ACHN (cell line): Measurements from ENCODE around the gene RBP5.

Experiments used
- DNase-seq: peaks from one replicate; pipeline ENCODE4 v3.0.0-alpha.2; 2015
- in situ Hi-C: cut with HindIII; loops from 2 replicates; pipeline ENCODE4 v1.10.0; 2017; ENCODE audit warnings: low sequenced_read_pairs, low pct_ligation_motif_present, low pct_unique_long_range_greater_than_20kb

The RBP5 gene

DNA sequence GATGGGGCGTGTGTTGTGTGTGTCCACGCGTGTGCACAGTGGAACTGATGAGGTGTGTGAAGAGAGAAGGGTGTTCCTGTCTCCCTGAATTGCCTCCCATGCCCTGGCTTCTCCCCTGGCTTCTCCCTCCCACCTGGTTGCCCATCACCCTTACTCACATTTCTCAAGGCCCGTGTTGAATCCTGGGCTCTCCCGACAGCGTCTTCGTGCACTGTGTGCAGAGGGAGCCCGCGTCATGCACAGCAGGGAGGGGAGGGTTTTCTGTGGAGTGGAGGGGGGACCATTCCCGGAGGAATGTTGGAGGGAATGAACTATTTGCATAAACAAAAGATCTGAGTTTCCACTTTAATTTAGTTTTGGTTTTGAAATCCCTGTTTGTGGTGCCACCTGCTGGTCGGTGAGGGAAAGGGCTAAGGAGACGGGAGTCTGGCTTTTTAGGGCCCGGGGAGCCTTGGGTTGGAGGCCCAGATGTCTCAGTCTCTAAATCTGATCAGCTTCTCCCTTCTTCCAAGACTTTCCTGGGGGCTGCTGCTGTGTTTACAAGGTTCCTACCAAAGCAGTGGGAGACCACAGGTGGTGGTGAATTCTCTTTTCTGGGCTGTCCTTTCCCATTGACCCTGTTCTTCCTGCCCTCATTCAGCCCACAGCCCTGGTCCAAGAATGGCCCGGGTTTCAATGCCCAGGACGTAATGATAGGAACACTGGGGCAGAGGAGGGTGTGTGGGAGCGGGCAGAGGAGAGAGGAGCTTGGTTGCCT, 36.3 kb downstream of the RBP5 start, which contains the start of gene C1R:
Gene C1R (minus strand): TSS at position 217 of the 757 bp plus-strand sequence. CDS start 57 bp downstream, at position 160.
- in situ Hi-C loops = no loop called here
- DNase-seq = peak; percentile 70

- DNase-seq = no peak
- in situ Hi-C loops = no loop called here
Measured at GRCh38 chr12:7091660-7092228, 36.9 kb downstream of the RBP5 start.

- in situ Hi-C loops = no loop called here
- no peak for DNase-seq
Measured at GRCh38 chr12:7091171-7091570, 37.5 kb downstream of the RBP5 start.

DNA sequence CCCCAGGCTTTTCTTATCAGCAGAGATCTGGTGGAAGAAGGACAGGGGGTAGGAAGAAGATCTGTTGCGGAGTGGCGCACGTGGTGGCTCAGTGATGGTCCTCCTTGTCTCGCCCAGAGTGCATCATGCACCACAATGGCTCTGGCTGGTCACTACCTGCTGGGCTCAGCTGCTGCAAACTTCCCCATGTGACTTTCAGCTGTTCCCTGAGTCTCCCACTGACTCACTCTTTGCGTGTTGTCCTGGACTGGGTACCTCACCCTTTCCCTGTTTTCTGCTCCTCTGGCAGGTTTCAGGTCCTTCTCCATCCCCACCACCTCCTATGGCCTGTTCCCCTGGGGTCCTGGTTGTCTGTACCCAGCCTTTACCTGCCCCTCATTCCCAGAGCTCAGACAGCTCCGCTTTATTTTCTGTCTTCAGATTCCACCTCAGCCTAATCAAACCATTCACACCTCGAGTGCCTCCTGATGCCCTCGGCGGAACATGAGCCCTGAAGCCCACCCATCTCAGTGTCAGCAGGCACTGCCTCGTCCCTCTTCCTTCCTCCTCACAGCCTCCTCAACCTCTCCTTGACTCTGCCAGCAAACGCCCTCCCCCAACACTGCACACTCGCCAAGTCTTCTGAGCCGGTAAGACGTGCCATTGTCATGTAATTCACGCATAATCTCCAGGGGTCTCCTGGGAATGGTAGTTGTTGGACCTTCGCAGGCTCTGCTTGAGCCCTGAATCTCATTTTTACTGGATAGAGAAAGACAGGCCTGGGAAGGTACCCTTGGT, 38.3 kb downstream of the RBP5 start:
- in situ Hi-C loops = no loop called here

GRCh38 chr12:7089196-7089871, 39.4 kb downstream of the RBP5 start:
- DNase-seq = no peak
- in situ Hi-C loops = no loop called here

More for the DNA sequence above, 38.3 kb downstream of the RBP5 start:
- DNase-seq = no peak

DNA sequence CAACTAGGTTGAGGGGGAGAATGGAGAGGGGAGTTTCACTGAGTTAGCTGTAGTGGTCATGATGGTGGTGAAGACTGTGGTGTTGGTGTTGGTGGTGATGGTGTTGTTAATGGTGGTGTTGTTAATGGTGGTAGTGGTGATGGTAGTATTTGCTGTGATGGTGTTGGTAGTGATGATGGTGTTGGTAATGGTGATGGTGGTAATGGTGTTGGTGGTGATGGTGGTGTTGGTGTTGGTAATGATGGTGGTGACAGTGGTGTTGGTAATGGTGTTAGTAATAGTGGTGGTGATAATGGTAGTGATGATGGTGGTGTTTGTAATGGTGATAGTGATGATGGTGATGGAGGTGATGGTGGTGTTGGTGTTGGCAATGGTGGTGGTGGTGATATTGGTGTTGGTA, 45.6 kb downstream of the RBP5 start:
- in situ Hi-C loops = no loop called here
- no peak for DNase-seq

GRCh38 chr12:7081037-7081436, 47.7 kb downstream of the RBP5 start:
- in situ Hi-C loops = no loop called here

DNA sequence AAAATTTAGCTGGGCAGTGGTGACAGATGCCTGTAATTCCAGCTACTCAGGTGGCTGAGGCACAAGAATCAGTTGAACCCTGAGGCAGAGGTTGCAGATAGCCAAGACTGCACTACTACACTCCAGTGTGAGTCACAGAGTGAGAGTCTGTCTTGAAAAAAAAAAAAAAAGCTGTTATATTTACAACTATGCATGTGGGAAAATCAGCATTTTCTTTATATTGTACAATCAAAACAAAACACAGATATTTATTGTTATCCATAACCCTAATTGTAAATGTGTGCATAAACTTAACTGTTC, 48.9 kb downstream of the RBP5 start:
- in situ Hi-C loops = no loop called here
- peak; percentile 34 for DNase-seq

More at GRCh38 chr12:7081037-7081436, 47.7 kb downstream of the RBP5 start:
- no peak for DNase-seq

GRCh38 chr12:7078163-7078562, 50.5 kb downstream of the RBP5 start:
- in situ Hi-C loops = no loop called here
- no peak for DNase-seq

DNA sequence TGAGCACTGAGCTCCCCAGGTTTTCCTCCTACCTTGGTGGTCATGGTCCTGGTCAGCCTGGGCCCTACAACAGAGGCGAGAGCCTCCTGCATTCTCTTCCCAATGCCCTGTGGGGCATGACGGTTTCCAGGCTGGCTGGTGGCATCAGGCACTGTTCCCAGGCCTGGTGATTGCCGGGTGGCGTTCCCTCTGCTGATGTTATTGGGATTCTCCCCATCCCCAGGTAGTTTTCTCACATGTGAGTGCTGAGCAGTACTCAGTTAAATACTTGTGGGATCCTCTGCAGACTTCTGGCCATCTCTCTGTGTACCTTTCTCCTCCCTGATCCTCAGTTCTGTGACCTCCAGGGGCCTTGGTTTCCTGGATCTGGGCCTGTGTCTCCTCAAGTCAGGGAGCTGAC, 52.2 kb downstream of the RBP5 start:
- DNase-seq = no peak
- in situ Hi-C loops = no loop called here

GRCh38 chr12:7075939-7076338, 52.8 kb downstream of the RBP5 start:
- in situ Hi-C loops = no loop called here
- no peak for DNase-seq

GRCh38 chr12:7075518-7075917, 53.2 kb downstream of the RBP5 start:
- DNase-seq = no peak
- in situ Hi-C loops = no loop called here

- in situ Hi-C loops = no loop called here
- no peak for DNase-seq
Measured at GRCh38 chr12:7073946-7074345, 54.7 kb downstream of the RBP5 start.
